WI38 (cell line): Measurements from ENCODE around the gene DPP8.

Experiments used
- H3K4me3 ChIP-seq: 2 replicates; pipeline ENCODE4 v1.5.1; 2011; ENCODE audit warnings: low read depth, mild to moderate bottlenecking, control low read depth, low read length
- TF ChIP-seq, protein P1 (sequence below): IDR thresholded peaks from 2 replicates; pipeline ENCODE4 v1.5.1; 2012; ENCODE audit warnings: low read depth, mild to moderate bottlenecking, control low read depth, low read length

Gene DPP8

DNA sequence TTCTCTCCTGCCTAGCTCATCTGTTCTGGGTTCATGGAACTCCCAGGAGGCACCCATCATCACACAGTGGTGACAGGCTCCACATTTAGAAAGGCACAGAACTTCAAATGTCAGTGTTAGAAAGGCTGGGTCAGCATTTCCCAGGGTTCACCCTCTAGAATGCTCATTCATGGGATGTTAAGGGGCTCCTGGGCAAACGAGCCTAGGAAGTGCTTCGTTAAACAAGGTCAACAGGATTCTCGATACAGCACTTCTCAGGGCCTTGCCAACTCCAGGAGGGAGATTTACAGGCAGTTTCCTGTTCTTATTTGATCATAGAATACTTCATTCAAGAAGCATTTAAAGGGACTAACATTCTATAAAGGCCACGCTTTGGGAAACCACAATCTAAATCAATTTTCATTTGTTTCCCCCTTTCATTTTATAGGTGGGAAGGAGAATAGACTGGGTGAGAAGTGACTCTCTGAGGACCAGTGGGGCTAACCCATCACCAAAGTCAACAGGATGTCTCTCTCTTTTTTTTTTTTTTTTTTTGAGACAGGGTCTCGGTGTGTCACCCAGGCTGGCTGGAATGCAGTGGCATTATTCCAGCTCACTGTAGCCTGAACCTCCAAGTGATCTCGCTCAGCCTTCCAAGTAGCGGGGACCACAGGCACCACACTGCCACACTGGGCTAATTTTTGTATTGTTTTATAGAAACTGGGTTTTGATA, 109.0 kb downstream of the DPP8 start:
- TF ChIP-seq, protein P1, sequence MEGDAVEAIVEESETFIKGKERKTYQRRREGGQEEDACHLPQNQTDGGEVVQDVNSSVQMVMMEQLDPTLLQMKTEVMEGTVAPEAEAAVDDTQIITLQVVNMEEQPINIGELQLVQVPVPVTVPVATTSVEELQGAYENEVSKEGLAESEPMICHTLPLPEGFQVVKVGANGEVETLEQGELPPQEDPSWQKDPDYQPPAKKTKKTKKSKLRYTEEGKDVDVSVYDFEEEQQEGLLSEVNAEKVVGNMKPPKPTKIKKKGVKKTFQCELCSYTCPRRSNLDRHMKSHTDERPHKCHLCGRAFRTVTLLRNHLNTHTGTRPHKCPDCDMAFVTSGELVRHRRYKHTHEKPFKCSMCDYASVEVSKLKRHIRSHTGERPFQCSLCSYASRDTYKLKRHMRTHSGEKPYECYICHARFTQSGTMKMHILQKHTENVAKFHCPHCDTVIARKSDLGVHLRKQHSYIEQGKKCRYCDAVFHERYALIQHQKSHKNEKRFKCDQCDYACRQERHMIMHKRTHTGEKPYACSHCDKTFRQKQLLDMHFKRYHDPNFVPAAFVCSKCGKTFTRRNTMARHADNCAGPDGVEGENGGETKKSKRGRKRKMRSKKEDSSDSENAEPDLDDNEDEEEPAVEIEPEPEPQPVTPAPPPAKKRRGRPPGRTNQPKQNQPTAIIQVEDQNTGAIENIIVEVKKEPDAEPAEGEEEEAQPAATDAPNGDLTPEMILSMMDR: no peak

DNA sequence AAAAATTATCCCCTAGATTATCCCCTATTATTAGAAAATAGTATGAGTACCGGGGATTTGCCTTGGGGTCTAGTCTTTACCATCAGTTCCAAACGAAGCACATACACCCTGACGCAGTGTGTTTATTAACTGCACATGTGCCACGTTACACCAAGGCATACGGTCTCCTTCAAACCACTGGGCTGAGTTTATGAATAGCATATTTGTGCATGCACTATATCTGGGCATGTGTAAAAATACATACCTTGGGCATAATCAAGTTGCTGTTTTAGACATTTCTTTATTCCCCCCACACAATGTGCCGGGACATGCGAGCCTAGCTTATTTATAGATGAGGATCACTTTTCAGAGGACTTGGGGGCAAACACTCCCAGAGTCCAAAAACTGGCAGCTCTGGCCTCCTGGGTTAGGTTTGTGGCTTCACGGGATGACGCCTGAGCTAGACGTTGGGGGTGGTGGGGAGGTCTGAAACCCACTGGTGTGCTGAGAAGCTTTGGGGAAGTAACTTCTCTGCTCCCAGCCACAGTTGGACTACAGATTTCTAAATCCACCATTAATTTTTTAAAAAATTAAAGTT, 111.0 kb downstream of the DPP8 start:
- H3K4me3 ChIP-seq: no peak overlapping the region
- TF ChIP-seq, protein P1: no peak

More for the DNA sequence above, 109.0 kb downstream of the DPP8 start:
- H3K4me3 ChIP-seq: no peak overlapping the region

DNA sequence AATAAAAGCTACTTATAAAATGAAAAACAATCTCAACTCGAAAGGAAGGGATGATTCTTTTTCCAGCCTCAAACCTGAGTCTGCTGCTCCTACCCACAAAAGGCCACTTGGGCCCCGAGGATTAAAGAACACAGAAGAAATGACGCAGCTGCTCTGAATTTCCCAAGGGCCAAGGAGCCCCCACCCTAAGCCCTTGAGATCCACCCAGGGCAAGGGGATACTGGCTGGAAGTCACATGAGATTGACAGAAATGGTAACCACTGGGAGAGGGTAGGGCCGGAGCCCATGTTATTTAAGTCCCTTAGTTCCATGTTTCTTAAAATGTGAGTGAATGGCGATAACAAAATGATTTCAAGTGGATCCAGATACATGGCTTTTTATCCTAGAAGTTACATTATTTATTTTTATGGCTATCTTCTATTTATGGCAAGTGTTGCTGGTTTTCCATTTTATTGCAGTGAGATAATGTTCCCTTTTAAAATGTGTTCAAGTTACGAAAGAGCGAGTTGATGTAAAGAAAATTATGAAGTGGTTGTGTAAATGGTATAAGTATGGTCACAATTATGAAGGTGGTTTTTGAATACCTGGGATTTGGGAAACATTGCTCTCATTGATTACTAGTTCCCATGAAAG, 111.6 kb downstream of the DPP8 start:
- TF ChIP-seq, protein P1: no peak

DNA sequence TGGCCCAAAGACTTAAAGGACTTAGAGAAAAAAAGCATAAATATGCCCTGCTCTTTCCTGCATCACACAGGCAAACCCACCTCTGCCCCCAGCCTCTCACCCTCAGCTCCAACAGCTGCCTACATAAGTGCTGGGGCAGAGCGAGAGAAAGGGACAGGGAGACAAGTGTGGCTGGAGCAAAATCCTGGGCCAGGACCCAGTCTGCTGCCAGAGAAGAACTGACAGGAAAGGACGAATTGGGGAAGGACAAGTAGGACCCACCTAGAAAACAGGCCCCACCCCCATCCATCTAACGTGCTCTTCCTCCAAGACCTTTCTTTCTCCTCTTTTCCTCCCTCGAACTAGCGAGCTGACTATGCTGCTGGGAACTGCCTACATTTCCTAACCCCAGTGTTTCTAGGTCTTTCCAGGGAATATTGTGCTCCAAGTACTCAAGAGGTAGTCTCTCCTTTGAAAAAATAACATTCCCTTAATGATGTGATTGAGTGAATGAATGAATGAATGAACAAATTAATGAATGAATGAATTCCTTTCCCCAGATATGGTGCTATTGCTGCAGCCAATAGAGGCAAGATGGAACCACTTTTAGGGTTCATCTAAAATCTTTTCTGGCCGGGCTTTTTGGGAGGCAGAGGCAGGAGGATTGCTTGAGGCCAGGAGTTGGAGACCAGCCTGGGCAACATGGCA, 113.2 kb downstream of the DPP8 start:
- H3K4me3 ChIP-seq: no peak overlapping the region
- TF ChIP-seq, protein P1: no peak

More for the DNA sequence above, 111.6 kb downstream of the DPP8 start:
- H3K4me3 ChIP-seq: no peak overlapping the region

DNA sequence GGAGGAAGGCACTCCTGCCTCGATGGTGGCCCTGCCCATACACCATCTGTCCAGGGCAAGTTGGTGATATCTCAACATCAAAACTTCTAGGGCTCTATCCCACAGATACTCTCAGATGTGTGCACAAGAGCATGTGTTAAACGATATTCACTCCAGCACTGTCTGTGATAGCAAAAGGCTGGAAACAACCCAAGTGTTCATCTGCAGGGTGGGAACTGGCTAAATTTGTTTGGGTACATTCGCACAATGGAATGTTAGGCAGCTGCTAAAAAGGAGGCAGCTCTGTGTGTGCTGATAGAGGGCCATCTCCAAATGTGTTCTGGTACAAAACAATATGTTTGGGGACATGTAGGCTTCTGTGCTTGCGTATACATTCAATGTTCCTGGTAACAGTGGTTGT, 114.5 kb downstream of the DPP8 start:
- no peak overlapping the region for H3K4me3 ChIP-seq
- TF ChIP-seq, protein P1: no peak

DNA sequence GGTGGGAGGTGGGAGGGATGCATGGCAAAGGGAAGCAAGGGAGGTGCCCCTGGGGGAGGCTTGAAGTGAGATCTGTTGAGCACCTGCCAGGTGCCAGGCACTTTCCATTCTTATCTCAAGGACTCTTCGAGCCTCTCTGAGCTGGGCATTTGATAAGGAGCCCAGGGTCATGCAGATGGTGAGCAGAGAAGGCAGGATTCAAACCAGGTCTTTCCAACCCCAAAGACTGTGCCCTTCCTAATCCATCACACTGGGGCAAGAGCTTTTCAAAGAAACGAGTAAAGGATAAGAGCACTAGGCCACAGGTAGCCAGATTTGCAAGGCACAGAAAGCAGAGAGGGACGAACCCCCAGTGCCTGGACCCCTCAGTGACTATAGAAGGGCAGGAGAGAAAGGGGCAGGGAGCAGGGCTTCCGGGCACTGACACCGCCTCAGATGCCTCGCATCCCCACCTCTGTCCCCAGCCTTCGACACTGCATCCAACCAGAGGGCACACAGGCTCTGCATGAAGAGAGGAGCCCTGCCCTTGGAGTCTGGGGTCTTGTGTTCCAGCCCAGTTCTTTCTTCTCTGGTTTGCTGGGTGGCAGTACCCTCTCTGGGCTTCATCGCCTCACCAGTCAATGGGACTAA, 115.8 kb downstream of the DPP8 start:
- H3K4me3 ChIP-seq: no peak overlapping the region
- TF ChIP-seq, protein P1: no peak
